Measurements from ENCODE around the gene LDLRAD4.

DNA sequence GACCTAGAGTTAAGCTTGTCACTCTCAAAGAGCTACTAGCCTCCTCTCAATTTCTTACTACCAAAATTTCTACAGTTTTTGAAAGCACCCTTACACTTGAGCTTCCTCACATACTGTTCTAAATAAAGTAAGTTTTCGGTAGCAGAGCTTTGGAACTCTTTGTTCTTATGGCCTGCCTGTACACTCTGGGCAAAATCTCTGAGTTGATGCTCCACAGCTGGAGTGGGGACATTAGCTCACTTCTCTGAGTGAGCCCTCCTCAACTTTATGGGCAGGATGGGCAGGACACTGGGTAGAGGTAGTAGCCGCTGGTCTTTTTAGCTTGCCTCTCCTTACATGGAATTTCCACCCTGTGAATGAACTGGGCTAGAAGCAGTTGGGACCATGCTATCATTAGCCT is 380.0 kb downstream of the LDLRAD4 start:
- TF ChIP-seq CTCF (IDR thresholded peaks at IDR 0.05; ENCODE audit: insufficient read depth, low read length, poor library complexity, severe bottlenecking) (no peak), EZH2phosphoT487 (conservative IDR thresholded peaks at IDR 0.05; ENCODE audit: low read length) (no peak)

Data from SU-DHL-6 (cell line).